ENCODE data around the gene ATP6AP2. TPM values are rescaled to one million over a fixed set of nuclear protein-coding genes. Genes with fewer than 3 reads are reported as not detected.

Gene ATP6AP2
- total and polyA plus RNA-seq, 9 of the 15 experiments (the other 6 are each of a cell fraction or from before 2014, with no cell fraction given), result 23.3 to 131 (median 41.9) TPM

- TF ChIP-seq, protein P1, sequence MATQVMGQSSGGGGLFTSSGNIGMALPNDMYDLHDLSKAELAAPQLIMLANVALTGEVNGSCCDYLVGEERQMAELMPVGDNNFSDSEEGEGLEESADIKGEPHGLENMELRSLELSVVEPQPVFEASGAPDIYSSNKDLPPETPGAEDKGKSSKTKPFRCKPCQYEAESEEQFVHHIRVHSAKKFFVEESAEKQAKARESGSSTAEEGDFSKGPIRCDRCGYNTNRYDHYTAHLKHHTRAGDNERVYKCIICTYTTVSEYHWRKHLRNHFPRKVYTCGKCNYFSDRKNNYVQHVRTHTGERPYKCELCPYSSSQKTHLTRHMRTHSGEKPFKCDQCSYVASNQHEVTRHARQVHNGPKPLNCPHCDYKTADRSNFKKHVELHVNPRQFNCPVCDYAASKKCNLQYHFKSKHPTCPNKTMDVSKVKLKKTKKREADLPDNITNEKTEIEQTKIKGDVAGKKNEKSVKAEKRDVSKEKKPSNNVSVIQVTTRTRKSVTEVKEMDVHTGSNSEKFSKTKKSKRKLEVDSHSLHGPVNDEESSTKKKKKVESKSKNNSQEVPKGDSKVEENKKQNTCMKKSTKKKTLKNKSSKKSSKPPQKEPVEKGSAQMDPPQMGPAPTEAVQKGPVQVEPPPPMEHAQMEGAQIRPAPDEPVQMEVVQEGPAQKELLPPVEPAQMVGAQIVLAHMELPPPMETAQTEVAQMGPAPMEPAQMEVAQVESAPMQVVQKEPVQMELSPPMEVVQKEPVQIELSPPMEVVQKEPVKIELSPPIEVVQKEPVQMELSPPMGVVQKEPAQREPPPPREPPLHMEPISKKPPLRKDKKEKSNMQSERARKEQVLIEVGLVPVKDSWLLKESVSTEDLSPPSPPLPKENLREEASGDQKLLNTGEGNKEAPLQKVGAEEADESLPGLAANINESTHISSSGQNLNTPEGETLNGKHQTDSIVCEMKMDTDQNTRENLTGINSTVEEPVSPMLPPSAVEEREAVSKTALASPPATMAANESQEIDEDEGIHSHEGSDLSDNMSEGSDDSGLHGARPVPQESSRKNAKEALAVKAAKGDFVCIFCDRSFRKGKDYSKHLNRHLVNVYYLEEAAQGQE (IDR thresholded peaks at IDR 0.05; ENCODE audit: borderline replicate concordance), result peak; percentile 68; the same call in 1 of the 2 replicates
- TF ChIP-seq, protein P1 (CRISPR knock-in tag; IDR thresholded peaks at IDR 0.05; ENCODE audit: low read depth), result no peak
- TF ChIP-seq, protein P2, sequence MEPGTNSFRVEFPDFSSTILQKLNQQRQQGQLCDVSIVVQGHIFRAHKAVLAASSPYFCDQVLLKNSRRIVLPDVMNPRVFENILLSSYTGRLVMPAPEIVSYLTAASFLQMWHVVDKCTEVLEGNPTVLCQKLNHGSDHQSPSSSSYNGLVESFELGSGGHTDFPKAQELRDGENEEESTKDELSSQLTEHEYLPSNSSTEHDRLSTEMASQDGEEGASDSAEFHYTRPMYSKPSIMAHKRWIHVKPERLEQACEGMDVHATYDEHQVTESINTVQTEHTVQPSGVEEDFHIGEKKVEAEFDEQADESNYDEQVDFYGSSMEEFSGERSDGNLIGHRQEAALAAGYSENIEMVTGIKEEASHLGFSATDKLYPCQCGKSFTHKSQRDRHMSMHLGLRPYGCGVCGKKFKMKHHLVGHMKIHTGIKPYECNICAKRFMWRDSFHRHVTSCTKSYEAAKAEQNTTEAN (CRISPR knock-in tag; IDR thresholded peaks at IDR 0.05), result no peak
- peak; percentile 48 for TF ChIP-seq MEIS2 (IDR thresholded peaks at IDR 0.05; ENCODE audit: partially characterized antibody)
- TF ChIP-seq TRIM25 (IDR thresholded peaks at IDR 0.05; ENCODE audit: borderline replicate concordance), result no peak
- peak; percentile 25 for TF ChIP-seq DACH1 (IDR thresholded peaks at IDR 0.05; ENCODE audit: partially characterized antibody)
- TF ChIP-seq SMC3 (conservative IDR thresholded peaks at IDR 0.05; ENCODE audit: insufficient read depth, low read depth, low read length), result peak; percentile 53
- TF ChIP-seq RAD21 (CRISPR knock-in tag; conservative IDR thresholded peaks at IDR 0.05 in 1 of 2, IDR thresholded peaks at IDR 0.05 in 1 of 2), result peak; percentile 77 to 78
- TF ChIP-seq ZNF263 (CRISPR knock-in tag; IDR thresholded peaks at IDR 0.05; ENCODE audit: borderline replicate concordance), result no peak
Observed at GRCh38 chrX:40651620-40652223, 71.0 kb downstream of the ATP6AP2 start (continued).
